ENCODE results near the gene C1QL1. TPM values are rescaled to one million over a fixed set of nuclear protein-coding genes. Genes with fewer than 3 reads are reported as not detected.
"Not testable (repeated sequence)": the region's sequence is repeated elsewhere in the genome, so short reads cannot be mapped to it uniquely, and the experiment has no call there.

Gene C1QL1
- polyA plus RNA-seq, 1 donor: 1.9 TPM

GRCh38 chr17:44961921-44962350 lies 6.2 kb downstream of the C1QL1 start:
- no peak for DNase-seq (ENCODE audit: low read depth)

GRCh38 chr17:44960691-44961090 lies 7.4 kb downstream of the C1QL1 start:
- no peak for DNase-seq (ENCODE audit: low read depth)

- DNase-seq (ENCODE audit: low read depth): no peak
Observed at GRCh38 chr17:44959821-44960531, 8.1 kb downstream of the C1QL1 start.

- no peak for DNase-seq (ENCODE audit: low read depth)
Observed at GRCh38 chr17:44956998-44957981, 10.8 kb downstream of the C1QL1 start.

- no peak for DNase-seq (ENCODE audit: low read depth)
Observed at GRCh38 chr17:44955674-44956425, 12.3 kb downstream of the C1QL1 start.

GRCh38 chr17:44952946-44953475 lies 15.1 kb downstream of the C1QL1 start:
- DNase-seq (ENCODE audit: low read depth): no peak

- no peak for DNase-seq (ENCODE audit: low read depth)
Observed at GRCh38 chr17:44948315-44948795, 19.7 kb downstream of the C1QL1 start.

- peak; percentile 84 for DNase-seq (ENCODE audit: low read depth)
Observed at GRCh38 chr17:44947461-44948314, 20.4 kb downstream of the C1QL1 start, which contains the start of gene KIF18B. KIF18B (minus strand) TSS chr17:44947773; CDS start chr17:44936344, 11,429 bp downstream.

GRCh38 chr17:44945652-44946051 lies 22.5 kb downstream of the C1QL1 start:
- not testable (repeated sequence) for DNase-seq (ENCODE audit: low read depth)

- DNase-seq (ENCODE audit: low read depth): no peak
Observed at GRCh38 chr17:44942456-44942855, 25.6 kb downstream of the C1QL1 start.

- DNase-seq (ENCODE audit: low read depth): no peak
Observed at GRCh38 chr17:44941712-44942331, 26.3 kb downstream of the C1QL1 start.

GRCh38 chr17:44940768-44941167 lies 27.3 kb downstream of the C1QL1 start:
- no peak for DNase-seq (ENCODE audit: low read depth)

- no peak for DNase-seq (ENCODE audit: low read depth)
Observed at GRCh38 chr17:44940317-44940716, 27.8 kb downstream of the C1QL1 start.

- no peak for DNase-seq (ENCODE audit: low read depth)
Observed at GRCh38 chr17:44935116-44935515, 33.0 kb downstream of the C1QL1 start.

GRCh38 chr17:44934745-44935105 lies 33.4 kb downstream of the C1QL1 start:
- no peak for DNase-seq (ENCODE audit: low read depth)

GRCh38 chr17:44933824-44934744 lies 34.0 kb downstream of the C1QL1 start:
- DNase-seq (ENCODE audit: low read depth): no peak

GRCh38 chr17:44932787-44933097 lies 35.4 kb downstream of the C1QL1 start:
- DNase-seq (ENCODE audit: low read depth): no peak

- no peak for DNase-seq (ENCODE audit: low read depth)
Observed at GRCh38 chr17:44932096-44932786, 35.9 kb downstream of the C1QL1 start.
